Activated CD4-positive, CD25-positive, alpha-beta regulatory T cell treated with anti-CD3 and anti-CD28 coated beads, Interleukin-2, amount 50 U/mL, for 72 hours (primary cell): ENCODE data around the gene RTP3.

Experiments
- DNase-seq: peaks from one replicate; pipeline ENCODE4 v3.0.0; 2021

Gene RTP3

DNA sequence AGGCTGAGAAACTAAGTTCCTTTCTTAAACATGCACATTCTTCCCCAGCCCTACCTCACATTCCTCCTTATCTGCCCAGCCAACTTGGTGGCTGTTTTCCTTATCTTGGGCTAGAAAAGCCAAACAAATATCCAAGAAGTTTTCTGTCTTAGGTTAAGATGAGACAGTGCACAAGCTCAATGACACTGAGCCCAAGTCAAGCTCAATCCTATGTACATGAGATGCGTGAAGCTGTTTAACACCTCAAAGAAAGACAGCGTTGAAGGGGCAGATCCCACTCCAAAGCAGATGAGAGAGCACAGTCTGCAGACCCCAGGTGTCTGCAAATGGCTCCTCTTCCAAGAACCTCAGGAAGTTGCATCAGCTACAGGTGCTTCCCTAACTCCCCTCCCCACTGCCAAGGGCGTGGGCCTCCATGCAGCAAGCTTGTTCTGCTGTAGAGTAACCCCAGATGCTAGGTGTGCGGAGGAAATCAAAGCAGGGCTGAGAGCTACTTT lies 51.7 kb downstream of the RTP3 start:
- no peak for DNase-seq

DNA sequence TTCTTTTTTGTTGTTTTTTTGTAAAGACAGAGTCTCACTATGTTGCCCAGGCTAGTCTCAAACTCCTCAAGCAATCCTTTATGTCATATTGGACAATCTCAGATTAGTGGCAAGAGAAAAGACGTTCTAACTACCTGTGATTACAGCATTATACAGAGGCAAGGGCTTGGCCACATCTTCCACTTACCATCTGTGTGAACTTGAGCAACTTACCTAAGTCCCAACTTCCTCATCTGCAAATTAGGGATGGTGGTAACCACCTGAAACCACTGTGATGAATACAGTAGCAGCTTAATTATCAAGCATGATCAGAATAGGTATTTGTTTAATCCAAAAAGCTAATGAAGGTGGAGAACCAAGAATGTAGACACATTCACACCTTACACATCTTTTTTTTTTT lies 52.2 kb downstream of the RTP3 start:
- DNase-seq, result no peak
